Choroid plexus epithelial cell (primary cell): ENCODE data around the gene CCL16.
"Not testable (repeated sequence)": the region's sequence is repeated elsewhere in the genome, so short reads cannot be mapped to it uniquely, and the experiment has no call there.

Source experiments
- DNase-seq: peaks from one replicate; pipeline ENCODE4 v3.0.0-alpha.2; 2010; ENCODE audit warnings: low read depth
- H3K4me3 ChIP-seq: 2 replicates; pipeline ENCODE4 v1.5.1; 2011; ENCODE audit warnings: low read depth, mild to moderate bottlenecking, control low read depth, low read length, moderate library complexity
- CTCF ChIP-seq: conservative IDR thresholded peaks from 2 replicates; pipeline ENCODE4 v1.5.1; 2011; ENCODE audit warnings: low read depth, mild to moderate bottlenecking, control low read depth, inconsistent platforms, low read length, moderate library complexity

The CCL16 gene

GRCh38 chr17:35943537-35943936, 37.8 kb downstream of the CCL16 start, which contains the start of gene LYZL6:
Gene LYZL6 (minus strand): TSS chr17:35943713. CDS start chr17:35939356, 4,357 bp downstream.
- H3K4me3 ChIP-seq: no peak within 1 kb of the TSS
- TF ChIP-seq CTCF: no peak
- no peak for DNase-seq

GRCh38 chr17:35942588-35943186, 38.6 kb downstream of the CCL16 start:
- no peak for DNase-seq
- no peak for TF ChIP-seq CTCF
- H3K4me3 ChIP-seq: no peak overlapping the region

- not testable (repeated sequence) for DNase-seq, H3K4me3 ChIP-seq
These were observed 42.8 kb downstream of the CCL16 start for GRCh38 chr17:35938492-35938891.

GRCh38 chr17:35936063-35936462, 45.2 kb downstream of the CCL16 start:
- TF ChIP-seq CTCF: no peak
- H3K4me3 ChIP-seq: no peak overlapping the region
- no peak for DNase-seq

GRCh38 chr17:35934760-35935159, 46.5 kb downstream of the CCL16 start:
- DNase-seq: no peak
- TF ChIP-seq CTCF: no peak
- no peak overlapping the region for H3K4me3 ChIP-seq

- peak; percentile 41 for DNase-seq
- TF ChIP-seq CTCF: no peak
- no peak overlapping the region for H3K4me3 ChIP-seq
These were observed 48.7 kb downstream of the CCL16 start for GRCh38 chr17:35932586-35932985.

- TF ChIP-seq CTCF: no peak
- peak; percentile 85 for DNase-seq
- H3K4me3 ChIP-seq: peak overlapping the region; percentile 21
These were observed 49.4 kb downstream of the CCL16 start for GRCh38 chr17:35931794-35932425.
